Tibial artery (tissue), 4 donors: ENCODE data around the gene XPO1.

Experiments used
- DNase-seq, 2 donors: peaks; one replicate each; pipeline ENCODE4 v3.0.0-alpha.2; 2019
- H3K27ac ChIP-seq, 2 donors: fragments of 200-600 bp; sonication (generic) in 1 of 2; 1 replicate in 1 of 2; 2 replicates in 1 of 2; pipeline ENCODE4 v1.5.1; 2018 to 2019; ENCODE audit warnings: mild to moderate bottlenecking in 1 of 2
- H3K27me3 ChIP-seq, 2 donors: fragments of 200-600 bp; sonication (generic) in 1 of 2; one replicate each; pipeline versions ENCODE4 v1.5.1 to v1.6.0; 2016 to 2019
- H3K36me3 ChIP-seq, 3 donors: fragments of 200-600 bp; sonication (generic) in 2 of 3; one replicate each; pipeline ENCODE4 v1.5.1; 2016 to 2019; ENCODE audit warnings: mild to moderate bottlenecking in 2 of 3
- H3K4me1 ChIP-seq, 4 donors: fragments of 200-600 bp; sonication (generic) in 2 of 4; 1 replicate in 3 of 4; 2 replicates in 1 of 4; pipeline ENCODE4 v1.5.1; 2016 to 2019
- H3K4me3 ChIP-seq, 2 donors: fragments of 200-600 bp; sonication (generic) in 1 of 2; 1 replicate in 1 of 2; 2 replicates in 1 of 2; pipeline ENCODE4 v1.5.1; 2018 to 2019; ENCODE audit warnings: mild to moderate bottlenecking in 2 of 2
- H3K9me3 ChIP-seq, 3 donors: fragments of 200-600 bp; sonication (generic) in 1 of 3; one replicate each; pipeline ENCODE4 v1.5.1; 2016 to 2019
- intact Hi-C: fragments of 100-400 bp; cut with DNase I; formaldehyde crosslinking; loops from one replicate; pipeline ENCODE4 v1.15.0; 2023; ENCODE audit warnings: low total_unique reads
- TF ChIP-seq, protein P1 (sequence below), 2 experiments: fragments of 200-600 bp in 1 of 2; fragments of 450-650 bp in 1 of 2; IDR thresholded peaks; one replicate each; pipeline ENCODE4 v1.5.1; 2017 to 2019; ENCODE audit warnings: antibody characterized with exemption in 2 of 2, mild to moderate bottlenecking in 1 of 2, moderate library complexity in 1 of 2

The XPO1 gene

DNA sequence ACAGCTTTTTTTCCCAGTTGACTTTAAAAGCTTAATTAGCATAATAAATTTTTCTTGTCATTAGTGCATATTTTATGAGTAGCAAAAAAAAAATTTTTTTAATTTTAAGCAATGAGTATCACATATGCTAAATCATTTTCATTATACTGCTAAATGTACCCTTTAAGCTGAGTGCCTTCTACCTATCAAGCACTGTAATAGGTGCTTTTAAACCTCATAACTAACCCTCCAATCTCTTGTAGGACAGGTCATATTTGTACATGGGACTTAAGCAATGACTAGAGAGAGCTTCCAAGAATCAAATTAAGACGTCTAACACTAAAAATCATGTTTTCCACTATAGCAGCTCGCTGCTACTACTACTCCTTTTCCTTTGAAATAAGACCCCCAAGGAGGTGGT lies 7.4 kb downstream of the XPO1 start:
- peaks cover 0 to 8% (median 5%) of the 10 kb centered on the region in 3 donors for H3K36me3 ChIP-seq
- TF ChIP-seq, protein P1, sequence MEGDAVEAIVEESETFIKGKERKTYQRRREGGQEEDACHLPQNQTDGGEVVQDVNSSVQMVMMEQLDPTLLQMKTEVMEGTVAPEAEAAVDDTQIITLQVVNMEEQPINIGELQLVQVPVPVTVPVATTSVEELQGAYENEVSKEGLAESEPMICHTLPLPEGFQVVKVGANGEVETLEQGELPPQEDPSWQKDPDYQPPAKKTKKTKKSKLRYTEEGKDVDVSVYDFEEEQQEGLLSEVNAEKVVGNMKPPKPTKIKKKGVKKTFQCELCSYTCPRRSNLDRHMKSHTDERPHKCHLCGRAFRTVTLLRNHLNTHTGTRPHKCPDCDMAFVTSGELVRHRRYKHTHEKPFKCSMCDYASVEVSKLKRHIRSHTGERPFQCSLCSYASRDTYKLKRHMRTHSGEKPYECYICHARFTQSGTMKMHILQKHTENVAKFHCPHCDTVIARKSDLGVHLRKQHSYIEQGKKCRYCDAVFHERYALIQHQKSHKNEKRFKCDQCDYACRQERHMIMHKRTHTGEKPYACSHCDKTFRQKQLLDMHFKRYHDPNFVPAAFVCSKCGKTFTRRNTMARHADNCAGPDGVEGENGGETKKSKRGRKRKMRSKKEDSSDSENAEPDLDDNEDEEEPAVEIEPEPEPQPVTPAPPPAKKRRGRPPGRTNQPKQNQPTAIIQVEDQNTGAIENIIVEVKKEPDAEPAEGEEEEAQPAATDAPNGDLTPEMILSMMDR (IDR thresholded peaks at IDR 0.05): no peak

DNA sequence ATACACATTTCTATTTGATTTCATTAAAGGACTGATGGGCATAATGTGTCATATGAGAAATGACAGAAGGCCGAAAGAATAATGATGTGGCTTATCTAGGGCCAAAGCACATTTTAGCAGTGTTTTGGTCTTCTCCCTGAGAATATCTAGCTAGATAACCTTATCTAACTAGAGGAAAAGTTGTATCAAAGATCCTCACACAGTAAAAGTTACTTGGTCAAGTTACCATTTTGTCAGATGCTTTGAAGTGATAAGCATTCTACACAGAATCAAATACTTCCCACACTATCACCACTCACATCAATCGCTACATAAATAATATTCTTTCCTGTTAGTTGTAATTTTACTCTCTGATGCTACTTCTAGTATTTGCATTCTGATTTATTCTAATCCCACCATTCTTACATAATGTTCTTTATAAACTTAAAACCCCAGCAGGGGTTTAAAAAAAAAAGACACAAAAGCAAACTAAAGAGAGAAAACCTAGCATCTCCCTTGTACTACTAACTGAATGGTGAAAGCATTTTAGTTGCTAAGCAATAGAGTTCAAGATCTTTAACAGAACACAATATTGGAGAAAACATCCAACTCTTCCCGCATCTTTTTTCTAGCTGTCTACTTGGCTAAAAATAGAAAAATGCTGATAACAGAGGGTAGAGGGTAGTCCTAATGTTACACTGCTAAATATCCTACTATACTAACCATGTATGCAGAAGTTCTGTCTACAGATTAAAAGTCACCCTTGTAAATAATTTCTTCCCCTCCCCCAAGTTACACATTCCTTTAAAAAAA lies 8.0 kb downstream of the XPO1 start:
- TF ChIP-seq, protein P1 (IDR thresholded peaks at IDR 0.05): no peak
- Histone ChIP-seq H3K36me3 (peaks cover 0 to 8% (median 5%) of the 10 kb centered on the region in 3 donors), H3K27me3 (no peaks in the 10 kb centered on the region), H3K27ac (no peak overlapping the region), H3K9me3 (no peaks in the 10 kb centered on the region), H3K4me1 (peaks cover 0 to 94% (median 25%) of the 10 kb centered on the region in 4 donors), H3K4me3 (no peak overlapping the region)
- DNase-seq: no peak
- intact Hi-C loops: loop anchor here (10.0 kb wide), 1 partner anchor 165 kb away; no protein-coding TSS in a partner anchor

More for the DNA sequence above, 7.4 kb downstream of the XPO1 start:
- Histone ChIP-seq H3K4me1 (peaks cover 0 to 93% (median 30%) of the 10 kb centered on the region in 4 donors), H3K27me3 (no peaks in the 10 kb centered on the region), H3K27ac (no peak overlapping the region), H3K9me3 (no peaks in the 10 kb centered on the region), H3K4me3 (no peak overlapping the region)
- no peak for DNase-seq
- intact Hi-C loops: loop anchor here (10.0 kb wide), 1 partner anchor 164 kb away; no protein-coding TSS in a partner anchor

DNA sequence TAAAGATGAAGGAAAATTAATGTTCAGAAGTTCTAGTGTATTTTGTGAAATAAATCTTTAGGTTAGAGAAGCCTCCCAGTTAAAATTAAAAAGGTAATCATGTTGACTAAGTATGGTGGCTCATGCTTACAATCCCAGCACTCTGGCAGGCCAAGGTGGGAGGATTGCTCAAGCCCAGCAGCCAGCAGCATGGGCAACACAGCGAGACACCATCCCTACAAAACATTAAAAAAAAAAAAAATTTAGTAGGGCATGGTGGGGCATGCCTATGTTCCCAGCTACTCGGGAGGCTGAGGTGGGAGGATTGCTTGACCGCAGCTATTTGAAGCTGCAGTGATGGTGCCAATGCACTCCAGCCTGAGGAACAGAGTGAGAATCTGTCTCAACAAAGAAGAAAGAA lies 17.9 kb downstream of the XPO1 start:
- Histone ChIP-seq H3K27ac (no peak overlapping the region), H3K36me3 (peaks cover 21 to 58% (median 41%) of the 10 kb centered on the region in 3 donors), H3K27me3 (no peaks in the 10 kb centered on the region), H3K9me3 (no peaks in the 10 kb centered on the region), H3K4me3 (no peak overlapping the region), H3K4me1 (peaks cover 0 to 30% (median 0%) of the 10 kb centered on the region in 4 donors)
- intact Hi-C loops: no loop called here
- TF ChIP-seq, protein P1 (IDR thresholded peaks at IDR 0.05): no peak
- DNase-seq: no peak

DNA sequence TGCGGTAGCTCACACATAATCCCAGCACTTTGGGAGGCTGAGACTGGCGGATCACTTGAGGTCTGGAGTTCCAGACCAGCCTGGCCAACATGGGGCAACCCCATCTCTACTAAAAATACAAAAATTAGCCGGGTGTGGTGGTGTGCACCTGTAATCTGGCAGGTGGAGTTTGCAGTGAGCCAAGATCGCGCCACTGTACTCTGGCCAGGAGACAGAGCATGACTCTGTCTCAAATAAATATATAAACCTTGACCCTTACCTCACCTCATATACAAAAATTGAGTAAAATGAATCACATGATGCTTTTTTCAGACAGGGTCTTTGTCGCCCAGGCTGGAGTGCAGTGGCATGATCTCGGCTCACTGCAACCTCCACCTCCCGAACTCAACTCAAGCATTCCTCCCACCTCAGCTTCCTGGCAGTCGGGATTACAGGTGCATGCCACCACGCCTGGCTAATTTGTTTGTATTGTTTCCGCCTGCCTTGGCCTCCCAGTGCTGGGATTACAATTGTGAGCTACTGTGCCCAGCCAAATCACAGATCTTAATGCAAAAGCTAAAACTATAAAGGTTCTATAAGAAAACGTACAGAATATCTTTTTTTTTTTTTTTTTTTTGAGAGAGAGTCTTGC lies 25.3 kb downstream of the XPO1 start:
- Histone ChIP-seq H3K4me3 (no peak overlapping the region), H3K27ac (no peak overlapping the region), H3K9me3 (no peaks in the 10 kb centered on the region), H3K36me3 (peaks cover 19 to 78% (median 41%) of the 10 kb centered on the region in 3 donors), H3K4me1 (peaks cover 0 to 12% (median under 1%) of the 10 kb centered on the region in 4 donors), H3K27me3 (no peaks in the 10 kb centered on the region)
- intact Hi-C loops: no loop called here
- no peak for DNase-seq
- TF ChIP-seq, protein P1 (IDR thresholded peaks at IDR 0.05): no peak

DNA sequence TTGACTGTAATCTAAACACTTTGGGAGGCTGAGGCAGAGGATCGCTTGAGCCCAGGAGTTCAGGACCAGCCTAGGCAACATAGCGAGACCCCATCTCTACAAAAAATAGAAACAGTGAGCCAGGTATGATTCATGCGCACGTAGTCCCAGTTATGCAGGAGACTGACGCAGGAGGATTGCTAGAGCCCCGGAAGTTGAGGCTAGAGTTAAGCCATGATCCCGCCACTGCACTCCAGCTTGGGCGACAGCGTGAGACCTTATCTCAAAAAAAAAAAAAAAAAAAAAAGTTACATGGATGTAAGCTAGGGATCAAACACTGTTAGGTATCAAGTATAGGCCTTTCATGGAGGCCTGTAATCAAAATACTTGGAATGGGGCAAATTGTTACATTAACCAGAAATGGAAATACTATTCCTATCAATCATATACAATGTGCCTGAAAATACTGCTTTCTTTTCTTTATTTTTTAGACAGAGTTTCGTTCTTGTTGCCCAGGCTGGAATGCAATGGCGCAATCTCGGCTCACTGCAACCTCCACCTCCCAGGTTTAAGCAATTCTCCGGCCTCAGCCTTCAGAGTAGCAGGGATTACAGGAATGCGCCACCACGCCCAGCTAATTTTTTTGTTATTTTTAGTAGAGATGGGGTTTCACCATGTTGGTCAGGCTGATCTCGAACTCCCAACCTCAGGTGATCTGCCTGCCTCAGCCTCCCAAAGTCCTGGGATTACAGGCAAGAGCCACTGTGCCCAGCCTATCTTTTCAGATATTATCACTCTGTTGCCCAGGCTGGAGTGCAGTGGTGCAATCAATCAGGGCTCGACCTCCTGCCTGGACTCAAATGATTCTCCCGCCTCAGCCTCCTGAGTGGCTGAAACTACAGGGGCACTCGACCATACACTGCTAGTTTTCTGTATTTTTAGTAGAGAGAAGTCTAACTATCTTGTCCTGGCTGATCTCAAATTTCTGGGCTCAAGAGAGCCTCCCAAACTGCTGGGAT lies 27.2 kb downstream of the XPO1 start:
- DNase-seq: no peak
- Histone ChIP-seq H3K27me3 (no peaks in the 10 kb centered on the region), H3K36me3 (peaks cover 13 to 65% (median 32%) of the 10 kb centered on the region in 3 donors), H3K9me3 (no peaks in the 10 kb centered on the region), H3K4me3 (no peak overlapping the region), H3K4me1 (peaks cover 0 to 18% (median 2%) of the 10 kb centered on the region in 4 donors), H3K27ac (no peak overlapping the region)
- TF ChIP-seq, protein P1 (IDR thresholded peaks at IDR 0.05): no peak
- intact Hi-C loops: no loop called here
